Sigmoid colon (tissue), 7 donors: ENCODE results near the gene LGALS1. TPM values are rescaled to one million over a fixed set of nuclear protein-coding genes. Genes with fewer than 3 reads are reported as not detected.

Source experiments
- DNase-seq: peaks from one replicate; pipeline ENCODE4 v3.0.0-alpha.2; 2019
- H3K27ac ChIP-seq, 4 donors: fragments of 200-600 bp; sonication (generic); one replicate each; pipeline ENCODE4 v1.5.1; 2016 to 2019; ENCODE audit warnings: mild to moderate bottlenecking in 1 of 4
- H3K27me3 ChIP-seq, 3 donors: fragments of 200-600 bp; sonication (generic); one replicate each; pipeline ENCODE4 v1.5.1; 2019; ENCODE audit warnings: mild to moderate bottlenecking in 1 of 3
- H3K36me3 ChIP-seq, 4 donors: fragments of 200-600 bp; sonication (generic); one replicate each; pipeline ENCODE4 v1.5.1; 2016 to 2019
- H3K4me1 ChIP-seq, 4 donors: fragments of 200-600 bp; sonication (generic); one replicate each; pipeline ENCODE4 v1.5.1; 2017 to 2019
- H3K4me3 ChIP-seq, 4 donors: fragments of 200-600 bp; sonication (generic); one replicate each; pipeline ENCODE4 v1.5.1; 2017 to 2019; ENCODE audit warnings: mild to moderate bottlenecking in 2 of 4, moderate library complexity in 1 of 4
- H3K9me3 ChIP-seq, 4 donors: fragments of 200-600 bp in 3 of 4; sonication (generic) in 3 of 4; one replicate each; pipeline versions ENCODE4 v1.5.1 to v1.6.1; 2013 to 2019
- CTCF ChIP-seq, 4 experiments: fragments of 450-650 bp in 3 of 4; fragments of 200-600 bp in 1 of 4; IDR thresholded peaks; one replicate each; pipeline ENCODE4 v1.5.1; 2016 to 2019; ENCODE audit warnings: antibody characterized with exemption in 4 of 4, mild to moderate bottlenecking in 3 of 4, moderate library complexity in 2 of 4
- EP300 ChIP-seq, 4 donors: sonication (generic); formaldehyde crosslinking; IDR thresholded peaks; one replicate each; pipeline ENCODE4 v1.6.1; 2017; ENCODE audit warnings: antibody characterized with exemption in 4 of 4
- POLR2A ChIP-seq, 2 donors: fragments of 450-650 bp; IDR thresholded peaks; one replicate each; pipeline ENCODE4 v1.6.1; 2016; ENCODE audit warnings: antibody characterized with exemption in 2 of 2, mild to moderate bottlenecking in 2 of 2, moderate library complexity in 2 of 2
- POLR2AphosphoS5 ChIP-seq, 4 donors: sonication (generic); formaldehyde crosslinking; IDR thresholded peaks; one replicate each; pipeline ENCODE4 v1.6.1; 2017; ENCODE audit warnings: antibody characterized with exemption in 4 of 4
- WGBS, 2 donors: extraction: QIAGEN DNeasy Blood & Tissue Kit; methylation state at CpG; one replicate each; pipeline ENCODE4 v1.1.7; 2013; 5-methylcytosine and 5-hydroxymethylcytosine counted together
- intact Hi-C: fragments of 100-400 bp; cut with DNase I; formaldehyde crosslinking; loops from one replicate; pipeline ENCODE4 v1.15.1; 2023
- polyA plus RNA-seq, 3 donors: library from polyadenylated mRNA; stranded (reverse); fragments of 200-250 nt; gene quantifications; one replicate each; pipeline ENCODE4 v1.2.3, GENCODE V29; 2013
- total RNA-seq, 4 donors: library from RNA; depleted of rRNA; stranded (reverse); fragments of >200 nt; gene quantifications; one replicate each; pipeline ENCODE4 v1.1.0, GENCODE V29; 2016
- donor health status: healthy with polysubstance abuse.
- donor health status: Bipolar disorder and iron deficiency.
- donor health status: healthy.

The LGALS1 gene
- total and polyA plus RNA-seq, 7 donors: 373 to 2,925 (median 911) TPM

GRCh38 chr22:37708580-37709444, 33.4 kb downstream of the LGALS1 start:
- Histone ChIP-seq H3K27ac (no peak overlapping the region), H3K4me1 (no peaks in the 10 kb centered on the region), H3K36me3 (no peaks in the 10 kb centered on the region), H3K9me3 (no peaks in the 10 kb centered on the region), H3K27me3 (no peaks in the 10 kb centered on the region), H3K4me3 (no peak overlapping the region)
- intact Hi-C loops: no loop called here
- TF ChIP-seq POLR2AphosphoS5 (IDR thresholded peaks at IDR 0.05): no peak
- no peak for TF ChIP-seq CTCF (IDR thresholded peaks at IDR 0.05)
- DNase-seq: no peak
- 80 to 90% methylated on average over 25 of the region's 25 CpGs for WGBS, 2 donors

GRCh38 chr22:37709445-37709765, 34.0 kb downstream of the LGALS1 start:
- WGBS, 2 donors: 96 to 97% methylated on average over 15 of the region's 15 CpGs
- Histone ChIP-seq H3K27me3 (no peaks in the 10 kb centered on the region), H3K9me3 (no peaks in the 10 kb centered on the region), H3K27ac (no peak overlapping the region), H3K4me3 (no peak overlapping the region), H3K4me1 (no peaks in the 10 kb centered on the region), H3K36me3 (no peaks in the 10 kb centered on the region)
- no peak for DNase-seq
- TF ChIP-seq EP300 (IDR thresholded peaks at IDR 0.05) (no peak), POLR2AphosphoS5 (IDR thresholded peaks at IDR 0.05) (no peak), POLR2A (IDR thresholded peaks at IDR 0.05) (no peak), CTCF (IDR thresholded peaks at IDR 0.05) (no peak)
- intact Hi-C loops: no loop called here

- intact Hi-C loops: no loop called here
- H3K4me3 ChIP-seq: no peak overlapping the region
- DNase-seq: no peak
- H3K27me3 ChIP-seq: no peaks in the 10 kb centered on the region
- 46 to 79% methylated on average over 3 of the region's 3 CpGs for WGBS, 2 donors
- no peaks in the 10 kb centered on the region for H3K9me3 ChIP-seq
- H3K27ac ChIP-seq: no peak overlapping the region
- H3K36me3 ChIP-seq: no peaks in the 10 kb centered on the region
- TF ChIP-seq EP300 (IDR thresholded peaks at IDR 0.05): no peak
- no peak for TF ChIP-seq POLR2AphosphoS5 (IDR thresholded peaks at IDR 0.05)
- no peak for TF ChIP-seq CTCF (IDR thresholded peaks at IDR 0.05)
- no peak for TF ChIP-seq POLR2A (IDR thresholded peaks at IDR 0.05)
- H3K4me1 ChIP-seq: no peaks in the 10 kb centered on the region
These were observed 35.2 kb downstream of the LGALS1 start for GRCh38 chr22:37710675-37711074.

GRCh38 chr22:37711490-37711889, 36.1 kb downstream of the LGALS1 start:
- no peak overlapping the region for H3K27ac ChIP-seq
- no peak for DNase-seq
- intact Hi-C loops: no loop called here
- TF ChIP-seq POLR2AphosphoS5 (IDR thresholded peaks at IDR 0.05) (no peak), EP300 (IDR thresholded peaks at IDR 0.05) (no peak), POLR2A (IDR thresholded peaks at IDR 0.05) (no peak), CTCF (IDR thresholded peaks at IDR 0.05) (no peak)
- no peaks in the 10 kb centered on the region for H3K9me3 ChIP-seq
- WGBS, 2 donors: 90 to 91% methylated on average over 10 of the region's 10 CpGs
- no peak overlapping the region for H3K4me3 ChIP-seq
- no peaks in the 10 kb centered on the region for H3K27me3 ChIP-seq
- H3K4me1 ChIP-seq: no peaks in the 10 kb centered on the region
- no peaks in the 10 kb centered on the region for H3K36me3 ChIP-seq

GRCh38 chr22:37713761-37714160, 38.3 kb downstream of the LGALS1 start:
- Histone ChIP-seq H3K4me3 (no peak overlapping the region), H3K9me3 (no peaks in the 10 kb centered on the region), H3K27ac (no peak overlapping the region), H3K36me3 (no peaks in the 10 kb centered on the region), H3K27me3 (no peaks in the 10 kb centered on the region), H3K4me1 (no peaks in the 10 kb centered on the region)
- no peak for DNase-seq
- intact Hi-C loops: no loop called here
- no peak for TF ChIP-seq EP300 (IDR thresholded peaks at IDR 0.05)
- WGBS, 2 donors: 79 to 94% methylated on average over 7 of the region's 7 CpGs
